ENCODE measurements around the gene HADHA. TPM values are rescaled to one million over a fixed set of nuclear protein-coding genes. Genes with fewer than 3 reads are reported as not detected.

The HADHA gene
- total RNA-seq, 1 experiment from 2014 or later, result 131 TPM

- no peak overlapping the region for H3K27ac ChIP-seq (ENCODE audit: low read length)
- H4K20me1 ChIP-seq (ENCODE audit: low read length), result no peaks in the 10 kb centered on the region
- H3K27me3 ChIP-seq (ENCODE audit: low read length), result no peaks in the 10 kb centered on the region
- DNase-seq, result no peak
- H3F3A ChIP-seq (ENCODE audit: low read length, unreplicated experiment), result no peaks in the 10 kb centered on the region
- H3K9me2 ChIP-seq (replicated peaks; ENCODE audit: low read length), result no peaks in the 10 kb centered on the region
- no peak overlapping the region for H2AFZ ChIP-seq (ENCODE audit: low read length)
- ChIA-PET POLR2A (ENCODE audit: unreplicated experiment) (no interaction called here), CTCF (no interaction called here)
- no peaks in the 10 kb centered on the region for H3K4me1 ChIP-seq (ENCODE audit: insufficient read depth, low read length)
- no peak overlapping the region for H3K4me3 ChIP-seq (ENCODE audit: low read length)
- no TSS peak for BruUV-seq (replicated peaks)
- peaks cover 54% of the 10 kb centered on the region for H3K36me3 ChIP-seq (ENCODE audit: low read depth, low read length)
- ATAC-seq, result no peak; the same call in 1 of the 2 replicates
- intact Hi-C loops (cut with micrococcal nuclease), result no loop called here
- no peak overlapping the region for H3K4me2 ChIP-seq (ENCODE audit: low read length)
- TF ChIP-seq CTCF (conservative IDR thresholded peaks at IDR 0.05; ENCODE audit: low read depth, low read length) (no peak), EZH2 (IDR thresholded peaks at IDR 0.05; ENCODE audit: low read length, unreplicated experiment) (no peak), EZH2phosphoT487 (IDR thresholded peaks at IDR 0.05; ENCODE audit: borderline replicate concordance, low read length) (no peak)
- no peak overlapping the region for H3K9ac ChIP-seq (ENCODE audit: low read length)
- no peaks in the 10 kb centered on the region for H3K79me2 ChIP-seq (ENCODE audit: low read length)
- H3K9me3 ChIP-seq (ENCODE audit: low read length), result no peaks in the 10 kb centered on the region
These were observed 49.1 kb downstream of the HADHA start for GRCh38 chr2:26195040-26195984.

- Histone ChIP-seq H4K20me1 (ENCODE audit: low read length) (no peaks in the 10 kb centered on the region), H3F3A (ENCODE audit: low read length, unreplicated experiment) (no peaks in the 10 kb centered on the region), H2AFZ (ENCODE audit: low read length) (no peak overlapping the region), H3K36me3 (ENCODE audit: low read depth, low read length) (peaks cover 46% of the 10 kb centered on the region; the same call in 1 of the 2 replicates), H3K4me1 (ENCODE audit: insufficient read depth, low read length) (no peaks in the 10 kb centered on the region), H3K79me2 (ENCODE audit: low read length) (no peaks in the 10 kb centered on the region), H3K27ac (ENCODE audit: low read length) (no peak overlapping the region), H3K9ac (ENCODE audit: low read length) (no peak overlapping the region), H3K27me3 (ENCODE audit: low read length) (no peaks in the 10 kb centered on the region), H3K9me2 (replicated peaks; ENCODE audit: low read length) (no peaks in the 10 kb centered on the region), H3K4me2 (ENCODE audit: low read length) (no peak overlapping the region), H3K9me3 (ENCODE audit: low read length) (no peaks in the 10 kb centered on the region), H3K4me3 (ENCODE audit: low read length) (no peak overlapping the region)
- ChIA-PET CTCF (no interaction called here), POLR2A (ENCODE audit: unreplicated experiment) (no interaction called here)
- no TSS peak for BruUV-seq (replicated peaks)
- TF ChIP-seq CTCF (conservative IDR thresholded peaks at IDR 0.05; ENCODE audit: low read depth, low read length), result no peak
- TF ChIP-seq EZH2 (IDR thresholded peaks at IDR 0.05; ENCODE audit: low read length, unreplicated experiment), result no peak
- TF ChIP-seq EZH2phosphoT487 (IDR thresholded peaks at IDR 0.05; ENCODE audit: borderline replicate concordance, low read length), result no peak
- DNase-seq (no peak), ATAC-seq (no peak; the same call in 1 of the 2 replicates)
- intact Hi-C loops (cut with micrococcal nuclease), result no loop called here
These were observed 50.7 kb downstream of the HADHA start for GRCh38 chr2:26193578-26194231.
